B cell (primary cell): ENCODE measurements around the gene MFSD6.

Experiments
- EZH2 ChIP-seq: IDR thresholded peaks from 2 replicates; pipeline ENCODE4 v1.6.1; 2012; ENCODE audit warnings: borderline replicate concordance, low read depth, mild to moderate bottlenecking, moderate library complexity, low read length; ENCODE audit not compliant: insufficient read depth, poor library complexity, severe bottlenecking
- TF ChIP-seq, protein P1 (sequence below): fragments of 200-600 bp; IDR thresholded peaks from one replicate; pipeline ENCODE4 v1.8.0; 2022; ENCODE audit warnings: antibody characterized with exemption, mild to moderate bottlenecking

DNA sequence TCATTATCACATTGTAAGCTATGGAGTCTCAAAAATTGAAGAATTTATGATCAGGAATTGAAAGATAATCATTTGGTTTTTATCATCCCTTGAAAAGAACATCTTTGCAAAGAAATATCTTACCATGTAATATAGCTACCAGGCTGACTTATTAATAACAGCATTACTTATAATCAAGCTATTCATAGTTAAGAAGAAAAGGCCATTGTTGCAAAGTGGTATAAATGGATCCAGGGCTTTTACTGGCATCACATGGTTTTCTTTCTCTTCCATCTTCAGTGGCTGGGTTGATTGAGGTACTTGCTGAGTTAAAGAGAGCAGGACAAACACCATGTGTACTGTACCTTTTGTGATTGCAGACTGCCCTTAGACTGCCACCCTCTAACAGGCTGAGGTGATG lies 39.6 kb downstream of the MFSD6 start:
- TF ChIP-seq, protein P1, sequence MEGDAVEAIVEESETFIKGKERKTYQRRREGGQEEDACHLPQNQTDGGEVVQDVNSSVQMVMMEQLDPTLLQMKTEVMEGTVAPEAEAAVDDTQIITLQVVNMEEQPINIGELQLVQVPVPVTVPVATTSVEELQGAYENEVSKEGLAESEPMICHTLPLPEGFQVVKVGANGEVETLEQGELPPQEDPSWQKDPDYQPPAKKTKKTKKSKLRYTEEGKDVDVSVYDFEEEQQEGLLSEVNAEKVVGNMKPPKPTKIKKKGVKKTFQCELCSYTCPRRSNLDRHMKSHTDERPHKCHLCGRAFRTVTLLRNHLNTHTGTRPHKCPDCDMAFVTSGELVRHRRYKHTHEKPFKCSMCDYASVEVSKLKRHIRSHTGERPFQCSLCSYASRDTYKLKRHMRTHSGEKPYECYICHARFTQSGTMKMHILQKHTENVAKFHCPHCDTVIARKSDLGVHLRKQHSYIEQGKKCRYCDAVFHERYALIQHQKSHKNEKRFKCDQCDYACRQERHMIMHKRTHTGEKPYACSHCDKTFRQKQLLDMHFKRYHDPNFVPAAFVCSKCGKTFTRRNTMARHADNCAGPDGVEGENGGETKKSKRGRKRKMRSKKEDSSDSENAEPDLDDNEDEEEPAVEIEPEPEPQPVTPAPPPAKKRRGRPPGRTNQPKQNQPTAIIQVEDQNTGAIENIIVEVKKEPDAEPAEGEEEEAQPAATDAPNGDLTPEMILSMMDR: no peak
- no peak for TF ChIP-seq EZH2
